KMS-11 (cell line): Measurements from ENCODE around the gene CD274.

ENCODE experiments used
- H2AFZ ChIP-seq: fragments of 200-600 bp; sonication (generic); 2 replicates; pipeline ENCODE4 v1.6.1; 2016; ENCODE audit warnings: antibody characterized with exemption, mixed run types, low read depth
- H3K27ac ChIP-seq: fragments of 200-600 bp; sonication (generic); 2 replicates; pipeline ENCODE4 v1.6.1; 2016; ENCODE audit warnings: mild to moderate bottlenecking, mixed run types
- H3K27me3 ChIP-seq: fragments of 200-600 bp; sonication (generic); 2 replicates; pipeline ENCODE4 v1.6.1; 2017; ENCODE audit warnings: mild to moderate bottlenecking, low read depth, mixed run types, moderate library complexity; ENCODE audit not compliant: insufficient read depth
- H3K36me3 ChIP-seq: fragments of 200-600 bp; sonication (generic); 2 replicates; pipeline ENCODE4 v1.6.1; 2017; ENCODE audit warnings: mild to moderate bottlenecking, mixed run types; ENCODE audit not compliant: insufficient read depth
- H3K4me1 ChIP-seq: fragments of 200-600 bp; sonication (generic); 2 replicates; pipeline ENCODE4 v1.6.1; 2016; ENCODE audit warnings: mild to moderate bottlenecking, low read depth, mixed run types; ENCODE audit not compliant: poor library complexity, severe bottlenecking
- H3K4me2 ChIP-seq: fragments of 200-600 bp; sonication (generic); 2 replicates; pipeline ENCODE4 v1.7.0; 2016; ENCODE audit warnings: mild to moderate bottlenecking, mixed run types
- H3K4me3 ChIP-seq: fragments of 200-600 bp; sonication (generic); IDR thresholded peaks from 2 replicates; pipeline ENCODE4 v1.6.1; 2017; ENCODE audit warnings: low read depth, low read length, mixed read lengths; ENCODE audit not compliant: insufficient read depth
- H3K79me2 ChIP-seq: fragments of 200-600 bp; sonication (generic); 2 replicates; pipeline ENCODE4 v1.6.1; 2016; ENCODE audit warnings: low read depth, mixed run types; ENCODE audit not compliant: insufficient read depth
- H3K9ac ChIP-seq: fragments of 200-600 bp; sonication (generic); 2 replicates; pipeline ENCODE4 v1.6.1; 2016; ENCODE audit warnings: mild to moderate bottlenecking, mixed run types
- H4K20me1 ChIP-seq: fragments of 200-600 bp; sonication (generic); 2 replicates; pipeline ENCODE4 v1.6.1; 2016; ENCODE audit warnings: mild to moderate bottlenecking, mixed run types; ENCODE audit not compliant: insufficient read depth
- TF ChIP-seq, protein P1 (sequence below): fragments of 200-600 bp; sonication (generic); conservative IDR thresholded peaks from 2 replicates; pipeline ENCODE4 v1.6.1; 2017; ENCODE audit warnings: low read depth, mild to moderate bottlenecking, antibody characterized with exemption, low read length, moderate library complexity, mixed read lengths

Gene CD274

DNA sequence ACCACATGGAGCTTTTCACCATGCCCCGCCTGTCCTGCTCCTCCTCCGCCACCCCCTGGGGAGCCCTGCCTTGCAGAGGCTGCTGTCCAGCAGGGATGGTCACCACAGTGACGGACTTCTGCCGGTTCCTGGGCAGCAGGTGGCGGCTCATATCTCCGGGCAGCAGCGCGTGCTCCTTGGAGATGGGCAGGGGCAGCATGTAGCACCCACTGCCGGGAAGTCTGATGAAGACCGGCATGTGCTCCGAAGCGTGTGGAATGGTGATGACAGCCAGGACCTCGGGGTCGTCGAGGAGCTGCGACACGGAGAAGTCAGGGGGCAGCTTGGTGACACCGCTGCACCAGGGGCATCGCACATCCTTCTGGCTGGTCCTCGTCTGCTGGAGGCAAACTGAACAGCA, 31.9 kb upstream of the CD274 start:
- H2AFZ ChIP-seq, result no peak overlapping the region
- TF ChIP-seq, protein P1, sequence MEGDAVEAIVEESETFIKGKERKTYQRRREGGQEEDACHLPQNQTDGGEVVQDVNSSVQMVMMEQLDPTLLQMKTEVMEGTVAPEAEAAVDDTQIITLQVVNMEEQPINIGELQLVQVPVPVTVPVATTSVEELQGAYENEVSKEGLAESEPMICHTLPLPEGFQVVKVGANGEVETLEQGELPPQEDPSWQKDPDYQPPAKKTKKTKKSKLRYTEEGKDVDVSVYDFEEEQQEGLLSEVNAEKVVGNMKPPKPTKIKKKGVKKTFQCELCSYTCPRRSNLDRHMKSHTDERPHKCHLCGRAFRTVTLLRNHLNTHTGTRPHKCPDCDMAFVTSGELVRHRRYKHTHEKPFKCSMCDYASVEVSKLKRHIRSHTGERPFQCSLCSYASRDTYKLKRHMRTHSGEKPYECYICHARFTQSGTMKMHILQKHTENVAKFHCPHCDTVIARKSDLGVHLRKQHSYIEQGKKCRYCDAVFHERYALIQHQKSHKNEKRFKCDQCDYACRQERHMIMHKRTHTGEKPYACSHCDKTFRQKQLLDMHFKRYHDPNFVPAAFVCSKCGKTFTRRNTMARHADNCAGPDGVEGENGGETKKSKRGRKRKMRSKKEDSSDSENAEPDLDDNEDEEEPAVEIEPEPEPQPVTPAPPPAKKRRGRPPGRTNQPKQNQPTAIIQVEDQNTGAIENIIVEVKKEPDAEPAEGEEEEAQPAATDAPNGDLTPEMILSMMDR, result no peak
- H3K79me2 ChIP-seq, result no peaks in the 10 kb centered on the region

DNA sequence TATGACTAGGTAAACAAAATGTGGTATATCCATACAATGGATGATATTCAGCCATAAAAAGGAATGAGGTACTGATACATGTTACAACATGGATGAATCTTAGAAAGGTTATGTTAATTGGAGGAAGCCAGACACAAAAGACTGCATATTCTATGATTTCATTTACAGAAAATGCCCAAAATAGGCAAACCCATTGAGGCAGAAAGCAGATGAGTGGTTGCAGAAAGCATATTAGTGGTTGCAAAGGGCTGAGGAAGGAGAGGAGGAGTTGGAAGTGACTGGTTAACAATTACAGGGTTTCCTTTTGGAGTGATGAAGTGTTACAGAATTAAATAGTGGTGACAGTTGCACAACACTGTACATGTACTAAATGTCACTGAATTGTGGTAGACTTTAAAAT, 30.4 kb upstream of the CD274 start:
- no peaks in the 10 kb centered on the region for H3K4me1 ChIP-seq
- no peaks in the 10 kb centered on the region for H3K36me3 ChIP-seq
- H3K9ac ChIP-seq, result no peak overlapping the region
- no peaks in the 10 kb centered on the region for H4K20me1 ChIP-seq
- no peak overlapping the region for H3K4me3 ChIP-seq
- no peaks in the 10 kb centered on the region for H3K79me2 ChIP-seq
- no peak overlapping the region for H2AFZ ChIP-seq
- H3K27ac ChIP-seq, result no peak overlapping the region
- no peaks in the 10 kb centered on the region for H3K27me3 ChIP-seq
- TF ChIP-seq, protein P1, result no peak
- H3K4me2 ChIP-seq, result no peak overlapping the region

More for the DNA sequence above, 31.9 kb upstream of the CD274 start:
- no peaks in the 10 kb centered on the region for H3K27me3 ChIP-seq
- no peak overlapping the region for H3K4me3 ChIP-seq
- no peaks in the 10 kb centered on the region for H3K4me1 ChIP-seq
- H3K36me3 ChIP-seq, result no peaks in the 10 kb centered on the region
- no peak overlapping the region for H3K4me2 ChIP-seq
- no peak overlapping the region for H3K9ac ChIP-seq
- no peaks in the 10 kb centered on the region for H4K20me1 ChIP-seq
- no peak overlapping the region for H3K27ac ChIP-seq

DNA sequence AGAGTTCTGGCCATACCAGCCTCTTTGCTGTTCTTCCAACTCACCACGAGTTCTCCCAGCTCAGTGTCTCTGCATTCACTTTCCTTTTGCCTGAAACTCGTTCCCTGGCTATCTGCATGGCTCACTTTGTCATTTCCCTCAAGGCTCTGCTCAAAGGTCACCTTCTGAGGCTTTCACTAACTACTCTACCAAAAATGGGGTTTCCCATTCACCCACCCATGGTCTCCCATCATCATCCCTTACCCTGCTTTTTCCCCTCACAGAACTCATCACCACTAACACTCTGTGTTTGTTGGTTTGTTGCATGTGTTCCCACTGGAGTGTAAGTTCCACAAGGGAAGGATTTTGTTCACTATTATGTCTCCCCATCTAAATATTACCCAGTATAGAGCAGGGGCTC, 29.2 kb upstream of the CD274 start:
- Histone ChIP-seq H3K27ac (no peak overlapping the region), H3K36me3 (no peaks in the 10 kb centered on the region)

DNA sequence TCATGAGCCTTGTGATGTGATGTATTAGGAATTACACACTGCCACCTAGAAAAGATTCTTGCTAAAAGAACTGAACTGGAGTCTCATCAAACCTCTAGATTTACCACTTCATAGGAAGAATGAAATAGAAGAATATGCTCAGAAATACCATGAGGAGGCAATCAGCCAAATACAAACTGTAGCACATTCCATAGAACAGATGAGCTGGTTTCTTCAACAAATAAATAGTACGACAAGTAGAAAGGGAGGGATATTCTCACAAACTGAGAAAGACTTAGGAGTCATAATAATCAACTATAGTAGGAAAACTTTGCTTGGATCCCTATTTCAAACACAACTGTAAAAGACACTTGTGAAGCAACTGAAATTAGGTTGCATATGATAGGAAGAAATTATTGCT, 28.1 kb upstream of the CD274 start:
- no peaks in the 10 kb centered on the region for H3K4me1 ChIP-seq
- H3K79me2 ChIP-seq, result no peaks in the 10 kb centered on the region
- H3K27ac ChIP-seq, result no peak overlapping the region
- no peak overlapping the region for H3K4me3 ChIP-seq
- H2AFZ ChIP-seq, result no peak overlapping the region
- H3K36me3 ChIP-seq, result no peaks in the 10 kb centered on the region
- no peak overlapping the region for H3K9ac ChIP-seq
- H3K27me3 ChIP-seq, result no peaks in the 10 kb centered on the region
- no peaks in the 10 kb centered on the region for H4K20me1 ChIP-seq
- H3K4me2 ChIP-seq, result no peak overlapping the region
- TF ChIP-seq, protein P1, result no peak

More for the DNA sequence above, 29.2 kb upstream of the CD274 start:
- Histone ChIP-seq H4K20me1 (no peaks in the 10 kb centered on the region), H3K9ac (no peak overlapping the region), H3K79me2 (no peaks in the 10 kb centered on the region), H3K27me3 (no peaks in the 10 kb centered on the region), H3K4me1 (no peaks in the 10 kb centered on the region), H2AFZ (no peak overlapping the region), H3K4me2 (no peak overlapping the region), H3K4me3 (no peak overlapping the region)
- TF ChIP-seq, protein P1, result no peak
